IPS DF 4.7 (cell line): ENCODE measurements around the gene ESRRA.
"Not testable (repeated sequence)": the region's sequence is repeated elsewhere in the genome, so short reads cannot be mapped to it uniquely, and the experiment has no call there.

Experiments
- DNase-seq: peaks from one replicate; pipeline ENCODE4 v3.0.0-alpha.2; 2013; ENCODE audit warnings: low spot score; ENCODE audit errors: extremely low read depth

The ESRRA gene

DNA sequence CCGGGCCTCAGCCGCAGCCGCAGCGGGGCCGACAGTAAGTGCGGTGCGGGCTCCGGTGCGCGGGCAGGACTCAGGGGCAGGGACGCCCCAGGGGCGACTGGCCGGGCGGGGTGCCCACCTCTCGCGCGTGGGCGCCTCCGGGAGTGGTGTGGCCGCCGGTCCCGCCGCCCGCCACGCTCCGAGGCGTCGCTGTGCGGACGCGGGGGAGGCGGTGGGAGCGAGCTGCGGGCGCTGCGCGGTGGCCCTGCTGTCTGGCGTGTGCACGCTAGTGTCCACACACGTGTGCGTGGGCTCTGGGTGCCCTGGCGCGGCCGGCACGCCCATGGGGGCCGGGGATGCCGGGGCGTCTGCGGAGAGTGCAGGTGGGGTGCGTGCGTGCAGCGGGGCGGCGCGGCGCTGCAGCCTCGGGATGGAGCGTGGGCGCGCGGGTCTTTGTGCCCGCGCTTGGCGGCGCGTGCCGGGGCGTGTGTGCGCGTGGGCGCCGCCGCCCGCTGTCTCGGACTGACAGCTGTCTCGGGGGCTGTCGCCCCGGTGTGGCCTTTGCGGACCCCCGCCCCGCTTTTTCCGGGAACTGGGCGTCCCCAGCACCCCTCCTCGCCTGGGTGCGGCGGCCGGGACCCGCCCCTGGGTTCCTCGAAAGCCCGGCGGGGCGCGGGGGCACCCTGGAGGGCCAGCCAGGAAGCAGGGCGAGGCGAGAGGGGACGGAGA lies 13.4 kb upstream of the ESRRA start:
- DNase-seq = no peak

GRCh38 chr11:64292460-64293254 lies 12.7 kb upstream of the ESRRA start:
- DNase-seq = no peak

GRCh38 chr11:64294774-64295173 lies 10.6 kb upstream of the ESRRA start:
- DNase-seq = no peak

DNA sequence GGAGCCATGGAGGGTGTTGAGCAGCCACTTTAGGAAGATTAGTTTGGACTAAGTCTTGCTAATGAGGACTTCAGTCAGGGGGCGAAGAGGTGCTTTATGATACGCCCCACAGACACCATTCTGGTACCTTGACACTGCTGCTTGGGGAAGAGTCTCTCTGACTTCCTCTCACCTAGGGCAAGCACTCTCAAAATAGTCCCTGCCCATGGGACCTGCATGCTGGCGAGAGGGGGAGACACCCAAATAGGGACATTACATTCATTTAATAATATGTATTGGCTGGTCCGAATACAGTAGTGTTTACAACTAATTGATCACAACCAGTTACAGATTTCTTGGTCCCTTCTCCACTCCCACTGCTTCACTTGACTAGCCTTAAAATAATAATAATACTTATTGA lies 9.6 kb upstream of the ESRRA start:
- DNase-seq = no peak

DNA sequence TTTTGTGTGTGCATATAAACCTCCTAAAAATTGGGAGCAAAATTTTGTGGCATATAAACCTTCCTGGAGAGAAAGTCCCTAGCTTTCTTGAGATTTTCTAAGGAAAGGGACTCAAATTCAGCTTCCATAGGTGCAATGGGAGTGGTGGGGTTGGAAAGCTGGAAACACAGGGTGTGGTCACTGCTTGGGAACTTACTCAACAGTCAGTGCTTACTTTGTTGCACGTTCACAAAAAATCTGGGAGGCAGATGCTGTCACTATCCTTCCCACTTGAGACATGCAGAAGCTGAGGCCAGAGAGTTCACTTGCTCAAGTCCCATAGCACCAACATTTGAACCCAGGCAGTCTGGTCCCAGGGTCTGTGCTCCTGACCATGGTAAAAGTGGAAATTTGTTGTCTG lies 9.1 kb upstream of the ESRRA start:
- no peak for DNase-seq

- DNase-seq = no peak
Measured at GRCh38 chr11:64296830-64297698, 8.3 kb upstream of the ESRRA start.

GRCh38 chr11:64297699-64298358 lies 7.5 kb upstream of the ESRRA start:
- no peak for DNase-seq

DNA sequence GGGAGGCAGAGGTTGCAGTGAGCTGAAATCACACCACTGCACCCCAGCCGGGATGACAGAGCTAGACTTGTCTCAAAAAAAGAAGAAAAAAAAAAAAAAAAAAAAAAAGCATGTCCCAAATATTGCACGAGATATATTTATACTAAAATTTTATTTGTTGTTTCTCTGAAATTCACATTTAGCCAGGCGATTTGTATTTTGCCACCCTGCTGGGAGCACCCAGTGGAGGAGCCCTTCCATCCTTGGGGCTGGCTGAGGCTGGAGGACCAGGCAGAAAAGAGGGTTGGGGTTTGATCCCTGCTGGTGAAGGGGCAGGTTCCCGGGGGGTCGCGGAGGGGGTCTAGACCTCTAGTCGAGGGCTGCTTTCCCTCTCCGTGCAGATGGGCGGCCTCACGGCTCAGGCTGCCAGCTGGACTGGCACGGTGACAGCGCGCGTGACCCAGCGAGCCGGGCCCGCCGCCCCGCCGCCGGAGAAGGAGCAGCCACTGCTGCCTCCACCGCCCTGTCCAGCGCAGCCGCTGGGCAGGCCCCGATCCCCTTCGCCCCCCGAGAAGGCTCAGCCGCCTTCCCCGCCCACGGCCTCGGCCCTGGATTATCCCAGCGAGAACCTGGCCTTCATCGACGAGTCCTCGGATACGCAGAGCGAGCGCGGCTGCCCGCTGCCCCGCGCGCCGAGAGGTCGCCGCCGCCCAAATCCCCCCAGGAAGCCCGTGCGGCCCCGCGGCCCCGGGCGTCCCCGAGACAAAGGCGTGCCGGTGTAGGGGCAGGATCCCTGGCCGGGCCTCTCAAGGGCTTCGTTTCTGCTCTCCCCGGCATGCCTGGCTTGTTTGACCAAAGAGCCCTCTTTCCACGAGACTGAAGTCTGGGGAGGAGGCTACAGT lies 6.1 kb upstream of the ESRRA start:
- no peak for DNase-seq

DNA sequence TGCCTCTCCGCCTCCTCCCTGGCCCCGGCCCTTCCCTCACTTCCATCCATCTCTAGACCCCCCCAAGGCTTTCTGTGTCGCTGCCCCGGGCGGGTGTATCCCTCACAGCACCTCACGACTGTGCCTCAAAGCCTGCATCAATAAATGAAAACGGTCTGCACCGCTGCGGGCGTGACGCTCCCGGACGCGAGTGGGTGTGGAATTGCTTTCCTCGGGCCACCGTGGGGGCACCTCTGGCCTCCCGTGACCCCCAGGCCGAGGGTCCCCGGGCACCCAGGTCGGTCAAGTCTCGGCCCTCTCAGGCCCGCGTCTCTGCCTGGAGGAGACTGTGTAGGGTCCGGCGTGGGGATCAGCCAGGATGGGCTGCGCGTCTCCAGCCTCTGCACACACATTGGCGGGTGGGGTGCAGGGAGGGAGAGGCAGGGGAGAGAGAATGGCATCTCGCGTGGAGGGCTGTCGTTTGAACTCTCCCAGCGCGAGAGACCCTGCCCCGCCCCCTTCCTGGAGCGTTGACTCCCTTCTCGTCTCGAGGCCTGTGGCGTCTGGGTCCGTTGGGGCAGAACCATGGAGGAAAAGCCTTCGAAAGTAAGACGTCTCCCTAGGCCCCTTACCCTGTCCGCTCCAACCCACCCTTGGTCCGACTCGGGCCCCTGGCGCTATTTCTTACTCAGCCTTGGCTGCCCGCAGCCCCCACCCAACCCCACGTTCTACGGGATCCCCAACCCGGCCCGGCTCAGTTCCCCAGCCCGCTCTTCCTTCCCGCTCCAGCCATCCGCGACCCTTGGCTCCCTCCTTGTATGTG lies 5.3 kb upstream of the ESRRA start, which contains the start of gene CATSPERZ:
Gene CATSPERZ, plus strand, starts transcription at position 512 of the 802 bp plus-strand sequence. Its CDS starts 53 bp downstream, at position 565.
- DNase-seq = no peak

- no peak for DNase-seq
Measured at GRCh38 chr11:64303109-64304031, 2.0 kb upstream of the ESRRA start.

DNA sequence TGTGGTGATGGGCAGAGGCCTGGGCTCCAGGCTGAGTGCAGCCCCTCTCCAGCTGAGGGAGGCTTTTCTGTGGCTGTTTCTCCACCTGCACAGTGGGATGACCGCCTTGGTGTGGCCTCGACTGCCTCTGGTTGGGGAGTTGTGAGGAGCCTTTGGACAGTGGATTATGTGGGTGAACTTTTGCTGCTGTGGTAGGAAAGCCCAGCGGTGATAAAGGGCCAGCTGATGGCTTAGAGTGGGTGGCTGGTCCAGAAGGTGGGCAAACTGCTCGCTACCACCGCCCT lies 1.4 kb upstream of the ESRRA start:
- DNase-seq = no peak

DNA sequence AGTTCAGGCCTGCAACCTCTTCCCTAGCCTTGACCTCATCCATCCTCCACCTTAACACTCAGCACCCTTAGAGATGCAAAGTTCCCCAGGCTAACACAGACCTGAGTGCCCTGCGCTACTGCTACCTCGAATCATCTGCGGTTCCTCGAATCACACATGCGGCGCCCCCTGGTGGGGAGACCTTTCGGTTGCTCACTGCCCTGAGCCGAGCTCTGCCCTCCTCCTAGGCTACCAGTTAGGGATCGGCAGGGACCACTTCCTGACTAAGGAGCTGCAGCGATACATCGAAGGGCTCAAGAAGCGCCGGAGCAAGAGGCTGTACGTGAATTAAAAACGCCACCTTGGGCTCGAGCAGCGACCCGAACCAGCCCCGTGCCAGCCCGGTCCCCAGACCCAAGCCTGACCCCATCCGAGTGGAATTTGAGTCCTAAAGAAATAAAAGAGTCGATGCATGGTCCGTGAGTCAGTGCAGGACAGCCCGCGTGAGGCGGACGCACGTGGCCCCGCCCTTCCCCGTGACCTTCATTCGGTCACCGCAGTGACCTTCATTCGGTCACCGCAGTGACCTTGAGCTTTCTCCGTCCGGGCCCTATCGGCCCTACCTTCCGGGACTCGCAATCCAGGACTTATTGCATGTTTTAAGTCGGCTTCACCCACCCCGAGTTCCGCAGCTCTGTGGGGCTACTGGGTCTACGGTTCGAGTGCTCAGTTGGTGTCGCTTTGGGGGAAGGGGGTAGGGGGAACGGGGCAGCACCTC lies 830 bp upstream of the ESRRA start:
- DNase-seq = no peak

GRCh38 chr11:64305691-64306562 lies 603 bp downstream of the ESRRA start:
- no peak for DNase-seq

DNA sequence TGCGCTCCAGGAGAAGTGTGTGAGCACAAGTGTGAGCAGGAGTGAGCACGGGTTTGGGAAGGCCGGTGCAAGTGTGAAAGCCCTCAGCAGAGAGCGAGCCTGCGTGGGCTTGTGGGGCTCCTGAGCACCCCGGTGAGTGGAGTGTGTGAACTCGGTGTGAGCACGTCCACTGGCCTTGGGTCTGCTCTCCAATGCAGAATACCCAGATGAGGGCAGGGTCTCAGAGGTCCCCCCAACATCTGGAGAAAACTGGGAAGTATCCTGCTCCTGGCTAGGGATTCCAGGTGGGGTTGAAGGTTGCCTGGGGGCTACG lies 1.2 kb downstream of the ESRRA start:
- no peak for DNase-seq

DNA sequence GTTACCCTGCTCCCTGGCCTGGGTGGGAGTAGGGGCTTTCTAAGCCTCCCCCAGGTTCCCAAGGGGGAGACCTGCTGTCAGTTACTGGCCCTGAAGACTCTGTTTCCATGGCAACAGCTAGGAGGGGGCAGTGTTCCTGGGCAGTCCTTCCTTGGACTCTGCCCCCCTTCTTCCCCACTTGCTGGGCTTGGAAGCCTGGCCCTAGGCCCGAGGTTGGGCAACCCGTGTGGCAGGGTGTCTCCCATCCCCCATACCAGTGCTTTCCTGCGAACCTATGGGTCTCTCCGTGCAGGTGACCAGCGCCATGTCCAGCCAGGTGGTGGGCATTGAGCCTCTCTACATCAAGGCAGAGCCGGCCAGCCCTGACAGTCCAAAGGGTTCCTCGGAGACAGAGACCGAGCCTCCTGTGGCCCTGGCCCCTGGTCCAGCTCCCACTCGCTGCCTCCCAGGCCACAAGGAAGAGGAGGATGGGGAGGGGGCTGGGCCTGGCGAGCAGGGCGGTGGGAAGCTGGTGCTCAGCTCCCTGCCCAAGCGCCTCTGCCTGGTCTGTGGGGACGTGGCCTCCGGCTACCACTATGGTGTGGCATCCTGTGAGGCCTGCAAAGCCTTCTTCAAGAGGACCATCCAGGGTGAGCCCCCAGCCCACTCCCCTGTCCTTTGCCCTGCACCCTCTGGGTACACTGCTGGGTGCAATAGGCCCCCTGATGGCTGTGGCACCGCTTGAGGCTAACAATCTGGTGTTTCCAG lies 1.7 kb downstream of the ESRRA start:
- no peak for DNase-seq

DNA sequence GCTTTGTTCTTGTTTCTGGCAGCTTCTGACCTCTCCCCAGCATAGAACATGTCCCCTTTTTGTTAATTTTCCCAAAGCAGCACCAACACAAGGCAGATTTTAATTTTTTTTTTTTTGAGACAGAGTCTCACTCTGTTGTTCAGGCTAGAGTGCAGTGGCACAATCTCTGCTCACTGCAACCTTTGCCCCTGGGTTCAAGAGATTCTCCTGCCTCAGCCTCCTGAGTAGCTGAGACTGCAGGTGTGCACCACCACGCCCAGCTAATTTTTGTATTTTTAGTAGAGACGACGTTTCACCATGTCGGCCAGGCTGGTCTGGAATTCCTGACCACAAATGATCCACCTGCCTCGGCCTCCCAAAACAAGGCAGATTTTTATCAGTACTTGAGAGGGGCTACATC lies 2.5 kb downstream of the ESRRA start:
- not testable (repeated sequence) for DNase-seq
